Measurements from ENCODE around the gene LPAR1. TPM values are rescaled to one million over a fixed set of nuclear protein-coding genes. Genes with fewer than 3 reads are reported as not detected.

LPAR1 gene
- total and polyA plus RNA-seq, 4 experiments from 2014 or later, result 0.12 TPM; not detected in 3

DNA sequence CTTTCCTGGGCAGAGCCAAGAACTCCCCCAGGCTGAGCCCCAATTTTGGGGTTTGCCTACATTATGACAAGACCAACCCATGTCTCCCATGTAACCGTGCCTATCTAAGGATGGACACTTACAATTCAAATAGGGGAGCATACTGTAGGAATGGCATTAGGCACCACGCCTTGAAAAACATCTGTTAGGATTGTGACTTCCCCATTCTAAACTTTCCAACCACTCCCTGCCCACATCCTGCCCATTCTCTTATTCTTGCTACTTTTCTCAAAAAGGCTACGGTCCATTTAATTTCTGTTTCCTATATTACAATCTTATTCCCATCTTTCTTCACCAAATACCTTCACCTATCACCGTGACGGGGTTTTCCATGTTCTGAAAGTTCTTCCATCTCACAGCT is 99.2 kb downstream of the LPAR1 start:
- no peak overlapping the region for H3K27ac Mint-ChIP-seq
- DNase-seq, result no peak
- Histone ChIP-seq H3K27me3 (ENCODE audit: insufficient read depth, low read length) (no peaks in the 10 kb centered on the region), H3K27ac (ENCODE audit: low read depth, low read length) (no peak overlapping the region), H3K4me3 (ENCODE audit: low read length in 2 of 2) (no peak overlapping the region), H3K4me1 (ENCODE audit: insufficient read depth, low read length) (no peaks in the 10 kb centered on the region), H3K9me3 (ENCODE audit: control insufficient read depth in 1 of 2, low read length in 2 of 2) (no peaks in the 10 kb centered on the region), H3K36me3 (ENCODE audit: insufficient read depth, low read length) (no peaks in the 10 kb centered on the region)
- H3K36me3 Mint-ChIP-seq, result no peaks in the 10 kb centered on the region
- H3K4me3 Mint-ChIP-seq, result no peak overlapping the region
- H3K27me3 Mint-ChIP-seq, result no peaks in the 10 kb centered on the region
- H3K9me3 Mint-ChIP-seq, result peaks cover 0 to 9% (median under 1%) of the 10 kb centered on the region in 8 donors
- ChIA-PET POLR2A (ENCODE audit: partially characterized antibody) (no interaction called here), CTCF (ENCODE audit: partially characterized antibody) (no interaction called here)
- H3K4me1 Mint-ChIP-seq, result no peaks in the 10 kb centered on the region
- intact Hi-C loops (cut with micrococcal nuclease), result no loop called here

DNA sequence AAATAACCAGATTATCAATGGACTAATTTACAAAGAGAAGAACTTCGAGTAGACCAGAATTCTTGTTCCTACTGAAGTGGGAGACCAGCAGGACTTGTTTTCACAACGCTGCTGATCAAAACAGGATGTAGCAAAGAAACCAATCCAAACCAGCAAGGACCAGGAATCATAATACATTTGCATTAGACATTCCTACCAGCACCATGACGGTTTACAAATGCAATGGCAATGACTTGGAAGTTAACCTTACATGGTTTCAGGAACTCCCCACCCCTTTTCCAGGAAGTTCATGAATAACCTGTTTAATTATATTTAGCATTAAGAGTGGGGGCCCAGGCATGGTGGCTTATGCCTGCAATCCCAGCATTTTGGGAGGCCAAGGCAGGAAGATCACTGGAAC is 100.0 kb downstream of the LPAR1 start:
- H3K27me3 Mint-ChIP-seq, result no peaks in the 10 kb centered on the region
- H3K4me1 ChIP-seq (ENCODE audit: insufficient read depth, low read length), result no peaks in the 10 kb centered on the region
- no peak overlapping the region for H3K27ac ChIP-seq (ENCODE audit: low read depth, low read length)
- no peaks in the 10 kb centered on the region for H3K27me3 ChIP-seq (ENCODE audit: insufficient read depth, low read length)
- no peaks in the 10 kb centered on the region for H3K4me1 Mint-ChIP-seq
- intact Hi-C loops (cut with micrococcal nuclease), result no loop called here
- no peak for DNase-seq
- H3K36me3 Mint-ChIP-seq, result no peaks in the 10 kb centered on the region
- H3K27ac Mint-ChIP-seq, result no peak overlapping the region
- ChIA-PET POLR2A (ENCODE audit: partially characterized antibody) (no interaction called here), CTCF (ENCODE audit: partially characterized antibody) (no interaction called here)
- H3K4me3 Mint-ChIP-seq, result no peak overlapping the region
- H3K9me3 Mint-ChIP-seq, result peaks cover 0 to 9% (median under 1%) of the 10 kb centered on the region in 8 donors
- H3K36me3 ChIP-seq (ENCODE audit: insufficient read depth, low read length), result no peaks in the 10 kb centered on the region
- no peaks in the 10 kb centered on the region for H3K9me3 ChIP-seq (ENCODE audit: control insufficient read depth in 1 of 2, low read length in 2 of 2)
- no peak overlapping the region for H3K4me3 ChIP-seq (ENCODE audit: low read length in 2 of 2)

DNA sequence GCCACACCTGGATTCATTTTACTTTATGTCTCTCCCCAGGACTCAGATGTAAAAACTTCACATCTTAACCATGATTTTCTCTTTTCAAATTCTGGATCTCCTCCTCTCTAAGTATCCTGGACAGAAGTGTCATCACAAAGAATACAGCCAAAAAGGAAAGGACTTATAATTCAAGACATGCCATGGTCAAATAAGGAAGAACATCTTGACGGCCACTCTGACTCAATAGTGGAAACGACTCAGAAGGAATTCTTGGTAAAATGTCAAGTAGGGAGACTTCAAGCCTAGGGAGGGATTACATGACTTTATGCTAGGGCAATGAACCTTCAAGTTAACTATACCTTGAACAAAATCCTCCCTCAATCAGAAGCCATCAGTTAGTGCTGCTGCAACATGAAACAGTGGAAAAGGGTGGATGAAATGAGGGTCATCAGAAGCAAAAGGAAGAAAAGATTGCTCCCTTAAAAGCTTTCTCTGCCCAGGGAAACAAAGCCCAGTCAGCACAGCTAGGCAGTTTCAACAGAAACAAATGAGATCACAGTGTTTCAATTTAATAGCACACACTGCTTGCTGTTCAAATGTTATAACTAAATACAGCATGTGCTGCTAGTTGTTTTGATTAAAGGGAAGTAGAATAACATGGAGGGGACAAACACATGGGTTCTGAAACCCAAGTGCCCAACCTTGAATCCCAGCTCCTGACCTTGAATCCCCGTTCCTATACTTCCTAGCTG is 101.4 kb downstream of the LPAR1 start:
- H3K27me3 Mint-ChIP-seq, result no peaks in the 10 kb centered on the region
- no peak overlapping the region for H3K27ac Mint-ChIP-seq
- Histone ChIP-seq H3K27ac (ENCODE audit: low read depth, low read length) (no peak overlapping the region), H3K9me3 (ENCODE audit: control insufficient read depth in 1 of 2, low read length in 2 of 2) (no peaks in the 10 kb centered on the region), H3K4me1 (ENCODE audit: insufficient read depth, low read length) (no peaks in the 10 kb centered on the region), H3K4me3 (ENCODE audit: low read length in 2 of 2) (no peak overlapping the region), H3K27me3 (ENCODE audit: insufficient read depth, low read length) (no peaks in the 10 kb centered on the region), H3K36me3 (ENCODE audit: insufficient read depth, low read length) (no peaks in the 10 kb centered on the region)
- no peak overlapping the region for H3K4me3 Mint-ChIP-seq
- no peaks in the 10 kb centered on the region for H3K36me3 Mint-ChIP-seq
- DNase-seq, result no peak
- ChIA-PET POLR2A (ENCODE audit: partially characterized antibody) (no interaction called here), CTCF (ENCODE audit: partially characterized antibody) (no interaction called here)
- H3K9me3 Mint-ChIP-seq, result peaks cover 0 to 9% (median 2%) of the 10 kb centered on the region in 8 donors
- peaks cover 0 to 4% (median 0%) of the 10 kb centered on the region in 4 donors for H3K4me1 Mint-ChIP-seq
- intact Hi-C loops (cut with micrococcal nuclease), result no loop called here

DNA sequence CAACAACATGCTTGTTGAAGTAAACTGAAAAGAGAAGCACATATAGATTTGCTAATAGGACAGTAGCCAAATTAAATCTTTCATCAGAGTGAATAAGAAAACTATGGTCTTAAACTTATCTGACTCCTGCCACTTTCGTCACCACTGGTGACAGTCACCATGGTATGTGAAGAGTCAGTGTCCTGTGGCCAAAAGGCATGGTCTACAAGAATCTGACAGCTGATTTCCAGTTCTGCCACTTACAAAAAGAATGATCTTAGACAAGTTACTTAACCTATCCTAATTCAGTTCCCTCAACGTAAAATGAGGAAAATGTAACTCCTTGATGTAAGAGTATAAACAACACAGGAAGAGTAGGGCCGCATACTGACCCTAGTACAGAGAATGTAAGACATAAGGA is 102.0 kb downstream of the LPAR1 start:
- Mint-ChIP-seq H3K9me3 (peaks cover 0 to 9% (median 3%) of the 10 kb centered on the region in 8 donors), H3K27ac (no peak overlapping the region), H3K4me3 (no peak overlapping the region), H3K36me3 (no peaks in the 10 kb centered on the region), H3K4me1 (peaks cover 0 to 4% (median 0%) of the 10 kb centered on the region in 4 donors), H3K27me3 (no peaks in the 10 kb centered on the region)
- H3K4me1 ChIP-seq (ENCODE audit: insufficient read depth, low read length), result no peaks in the 10 kb centered on the region
- H3K4me3 ChIP-seq (ENCODE audit: low read length in 2 of 2), result no peak overlapping the region
- H3K27ac ChIP-seq (ENCODE audit: low read depth, low read length), result no peak overlapping the region
- POLR2A ChIA-PET (ENCODE audit: partially characterized antibody), result no interaction called here
- intact Hi-C loops (cut with micrococcal nuclease), result no loop called here
- no peak for DNase-seq
- H3K36me3 ChIP-seq (ENCODE audit: insufficient read depth, low read length), result no peaks in the 10 kb centered on the region
- CTCF ChIA-PET (ENCODE audit: partially characterized antibody), result no interaction called here
- no peaks in the 10 kb centered on the region for H3K9me3 ChIP-seq (ENCODE audit: control insufficient read depth in 1 of 2, low read length in 2 of 2)
- H3K27me3 ChIP-seq (ENCODE audit: insufficient read depth, low read length), result no peaks in the 10 kb centered on the region

DNA sequence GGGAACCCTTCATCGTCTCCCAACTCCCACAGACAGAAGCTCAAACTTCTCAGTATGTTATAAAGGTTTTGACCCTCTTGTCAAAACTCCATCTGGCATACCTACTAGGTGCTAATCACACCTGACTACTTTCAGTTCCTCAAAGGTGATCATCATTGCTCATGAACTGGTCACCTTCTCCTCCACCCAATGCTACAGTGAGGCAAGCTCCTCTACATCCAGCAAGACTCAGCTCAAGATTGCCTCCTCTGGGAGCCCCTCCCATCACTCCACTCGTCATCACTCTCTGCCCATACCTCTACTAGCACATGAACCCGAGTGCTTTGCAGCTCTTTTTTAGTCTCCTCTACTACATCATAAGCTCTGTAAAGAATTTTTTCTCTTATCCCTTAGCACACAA is 102.4 kb downstream of the LPAR1 start:
- Mint-ChIP-seq H3K36me3 (no peaks in the 10 kb centered on the region), H3K9me3 (peaks cover 0 to 9% (median 3%) of the 10 kb centered on the region in 8 donors), H3K4me1 (peaks cover 0 to 4% (median 0%) of the 10 kb centered on the region in 4 donors), H3K27me3 (no peaks in the 10 kb centered on the region), H3K27ac (no peak overlapping the region), H3K4me3 (no peak overlapping the region)
- ChIA-PET CTCF (ENCODE audit: partially characterized antibody) (no interaction called here), POLR2A (ENCODE audit: partially characterized antibody) (no interaction called here)
- no peak for DNase-seq
- H3K4me1 ChIP-seq (ENCODE audit: insufficient read depth, low read length), result no peaks in the 10 kb centered on the region
- no peak overlapping the region for H3K27ac ChIP-seq (ENCODE audit: low read depth, low read length)
- intact Hi-C loops (cut with micrococcal nuclease), result no loop called here
- no peaks in the 10 kb centered on the region for H3K36me3 ChIP-seq (ENCODE audit: insufficient read depth, low read length)
- H3K9me3 ChIP-seq (ENCODE audit: control insufficient read depth in 1 of 2, low read length in 2 of 2), result no peaks in the 10 kb centered on the region
- H3K27me3 ChIP-seq (ENCODE audit: insufficient read depth, low read length), result no peaks in the 10 kb centered on the region
- no peak overlapping the region for H3K4me3 ChIP-seq (ENCODE audit: low read length in 2 of 2)

DNA sequence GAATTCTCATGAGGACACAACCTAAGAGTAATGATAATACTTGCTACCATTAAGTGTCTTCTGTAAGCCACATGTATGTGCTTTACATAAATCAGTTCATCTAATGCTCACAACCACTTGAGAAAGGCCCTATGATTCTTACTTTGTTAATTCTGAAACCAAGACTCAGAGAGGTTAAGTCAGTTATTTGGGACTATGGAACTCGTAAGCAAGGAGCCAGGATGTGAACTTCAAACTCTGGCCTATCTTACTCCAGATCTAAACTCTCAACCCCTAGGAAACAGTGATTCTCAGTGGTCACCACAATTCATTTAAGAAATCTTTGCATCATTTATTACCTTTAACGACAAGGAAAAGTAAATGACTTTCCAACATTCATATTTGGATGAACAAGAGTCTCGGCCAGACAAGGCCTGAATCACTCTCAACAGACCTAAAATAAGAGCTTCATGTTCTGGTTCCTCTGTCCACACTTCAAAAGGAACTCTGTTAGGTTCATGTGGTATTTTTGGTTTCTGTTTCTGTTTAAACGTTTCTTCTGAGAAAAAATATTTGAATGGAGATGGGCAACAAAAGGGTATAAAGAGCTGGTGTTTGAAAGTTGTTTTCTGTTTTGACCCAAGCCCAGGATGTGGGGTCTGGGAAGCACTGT is 104.8 kb downstream of the LPAR1 start:
- no peak for DNase-seq
- no peaks in the 10 kb centered on the region for H3K27me3 Mint-ChIP-seq
- H3K36me3 Mint-ChIP-seq, result no peaks in the 10 kb centered on the region
- intact Hi-C loops (cut with micrococcal nuclease), result no loop called here
- peaks cover 0 to 8% (median 3%) of the 10 kb centered on the region in 8 donors for H3K9me3 Mint-ChIP-seq
- no peaks in the 10 kb centered on the region for H3K9me3 ChIP-seq (ENCODE audit: control insufficient read depth in 1 of 2, low read length in 2 of 2)
- CTCF ChIA-PET (ENCODE audit: partially characterized antibody), result no interaction called here
- H3K27ac ChIP-seq (ENCODE audit: low read depth, low read length), result no peak overlapping the region
- no peak overlapping the region for H3K4me3 ChIP-seq (ENCODE audit: low read length in 2 of 2)
- no peaks in the 10 kb centered on the region for H3K4me1 ChIP-seq (ENCODE audit: insufficient read depth, low read length)
- no peaks in the 10 kb centered on the region for H3K27me3 ChIP-seq (ENCODE audit: insufficient read depth, low read length)
- POLR2A ChIA-PET (ENCODE audit: partially characterized antibody), result no interaction called here
- H3K4me3 Mint-ChIP-seq, result no peak overlapping the region
- H3K4me1 Mint-ChIP-seq, result peaks cover 0 to 4% (median 0%) of the 10 kb centered on the region in 4 donors
- no peak overlapping the region for H3K27ac Mint-ChIP-seq
- no peaks in the 10 kb centered on the region for H3K36me3 ChIP-seq (ENCODE audit: insufficient read depth, low read length)

DNA sequence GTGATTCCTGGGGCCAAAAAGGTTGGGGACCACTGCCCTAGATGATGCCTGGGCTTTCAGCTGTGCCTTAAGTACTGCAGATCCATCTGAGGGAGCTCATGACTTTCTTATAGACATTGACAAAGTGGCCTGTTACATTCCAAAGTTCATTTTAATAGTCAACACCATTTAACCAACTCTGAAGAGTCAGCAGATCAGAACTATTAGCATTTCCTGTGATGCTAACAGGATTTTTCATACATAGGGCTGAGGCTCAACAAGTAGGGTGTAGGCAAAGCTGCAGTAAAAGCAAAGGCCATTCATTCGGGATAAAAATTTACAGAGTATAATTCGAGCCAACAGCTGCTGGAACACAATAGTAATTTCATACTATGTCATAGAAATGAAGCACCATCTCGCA is 105.4 kb downstream of the LPAR1 start:
- POLR2A ChIA-PET (ENCODE audit: partially characterized antibody), result no interaction called here
- Histone ChIP-seq H3K4me1 (ENCODE audit: insufficient read depth, low read length) (no peaks in the 10 kb centered on the region), H3K27ac (ENCODE audit: low read depth, low read length) (no peak overlapping the region), H3K27me3 (ENCODE audit: insufficient read depth, low read length) (no peaks in the 10 kb centered on the region), H3K4me3 (ENCODE audit: low read length in 2 of 2) (no peak overlapping the region), H3K9me3 (ENCODE audit: control insufficient read depth in 1 of 2, low read length in 2 of 2) (no peaks in the 10 kb centered on the region), H3K36me3 (ENCODE audit: insufficient read depth, low read length) (no peaks in the 10 kb centered on the region)
- no peak overlapping the region for H3K27ac Mint-ChIP-seq
- no peaks in the 10 kb centered on the region for H3K36me3 Mint-ChIP-seq
- no peak overlapping the region for H3K4me3 Mint-ChIP-seq
- DNase-seq, result no peak
- H3K4me1 Mint-ChIP-seq, result peaks cover 0 to 4% (median 0%) of the 10 kb centered on the region in 4 donors
- intact Hi-C loops (cut with micrococcal nuclease), result no loop called here
- peaks cover 0 to 8% (median 4%) of the 10 kb centered on the region in 8 donors for H3K9me3 Mint-ChIP-seq
- H3K27me3 Mint-ChIP-seq, result no peaks in the 10 kb centered on the region
- CTCF ChIA-PET (ENCODE audit: partially characterized antibody), result no interaction called here

Measured in CD4-positive, alpha-beta memory T cell (primary cell).